Measurements from ENCODE around the gene DDX10. TPM values are rescaled to one million over a fixed set of nuclear protein-coding genes. Genes with fewer than 3 reads are reported as not detected.
A peak's percentile ranks its signal among the peaks of the same experiment; 100 is the strongest.

Gene DDX10
- total RNA-seq, 1 experiment from 2014 or later = 78.3 TPM

DNA sequence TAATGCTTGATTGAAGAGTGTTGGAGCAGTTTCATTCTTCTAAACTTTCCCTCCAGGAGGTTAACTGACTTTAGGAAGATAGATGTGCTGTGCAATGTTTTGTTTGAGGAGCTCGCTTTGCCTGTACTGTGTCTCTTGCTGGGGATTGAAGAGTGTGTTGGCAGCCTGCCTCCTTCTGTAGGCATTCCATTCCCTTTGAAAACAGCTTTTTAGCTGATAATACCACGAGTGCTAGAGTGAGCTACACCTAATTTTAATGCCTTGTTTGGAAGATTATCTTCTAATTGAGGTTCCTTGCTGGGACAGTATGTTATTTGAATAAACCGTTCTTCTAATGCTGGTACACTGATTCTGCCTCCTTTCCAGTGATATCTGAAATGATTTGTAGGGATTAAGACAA, 7.2 kb downstream of the DDX10 start:
- 0 out of 2 replicates have a peak, but pooled peaks cover 3% of the 10 kb centered on the region for H3K36me3 ChIP-seq (ENCODE audit: control insufficient read depth, insufficient read depth, low read length)
- BruUV-seq (replicated peaks) = no TSS peak

DNA sequence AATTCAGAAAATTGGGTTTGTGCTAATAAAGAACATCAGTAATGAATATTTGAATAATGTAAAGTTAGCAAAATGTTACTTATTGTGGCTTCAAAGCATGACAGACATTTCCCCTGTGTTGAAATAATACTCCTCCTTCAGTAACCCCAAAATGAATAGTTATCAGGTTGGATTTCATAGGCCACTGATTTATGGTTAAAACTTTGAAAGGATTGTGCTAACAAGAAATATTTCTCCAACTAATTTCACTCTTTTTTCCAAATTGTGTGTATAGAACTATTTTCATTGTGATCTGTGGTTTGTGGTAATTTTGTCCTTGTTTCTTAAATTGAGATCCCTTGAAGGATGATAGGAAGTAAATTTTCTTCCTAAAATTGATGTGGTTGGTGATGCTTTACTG, 7.9 kb downstream of the DDX10 start:
- ChIA-PET CTCF (interaction anchor here (1.0 kb wide), 1 partner anchor 555 kb away, joined by 3 read pairs; no protein-coding TSS in a partner anchor), POLR2A (no interaction called here)
- no peaks in the 10 kb centered on the region for H3K9me3 ChIP-seq
- no peak for DNase-seq
- H3K36me3 ChIP-seq (ENCODE audit: control insufficient read depth, insufficient read depth, low read length) = 0 out of 2 replicates have a peak, but pooled peaks cover 3% of the 10 kb centered on the region
- H3K4me3 ChIP-seq (ENCODE audit: low read depth, low read length) = no peak overlapping the region
- peaks cover 31% of the 10 kb centered on the region for H3K4me1 Mint-ChIP-seq (ENCODE audit: low read depth, unreplicated experiment)
- H3K27me3 ChIP-seq (replicated peaks; ENCODE audit: control insufficient read depth, insufficient read depth, low read length) = no peaks in the 10 kb centered on the region
- peaks cover 45% of the 10 kb centered on the region for H3K36me3 Mint-ChIP-seq (ENCODE audit: insufficient read depth, unreplicated experiment)
- no TSS peak for BruUV-seq (replicated peaks)
- H3K9me3 Mint-ChIP-seq (ENCODE audit: unreplicated experiment) = no peaks in the 10 kb centered on the region
- peaks cover 15% of the 10 kb centered on the region for H3K4me1 ChIP-seq
- no peaks in the 10 kb centered on the region for H3K27me3 Mint-ChIP-seq (ENCODE audit: insufficient read depth, unreplicated experiment)
- intact Hi-C loops (cut with micrococcal nuclease; ENCODE audit: unreplicated experiment) = no loop called here
- TF ChIP-seq, protein P1, sequence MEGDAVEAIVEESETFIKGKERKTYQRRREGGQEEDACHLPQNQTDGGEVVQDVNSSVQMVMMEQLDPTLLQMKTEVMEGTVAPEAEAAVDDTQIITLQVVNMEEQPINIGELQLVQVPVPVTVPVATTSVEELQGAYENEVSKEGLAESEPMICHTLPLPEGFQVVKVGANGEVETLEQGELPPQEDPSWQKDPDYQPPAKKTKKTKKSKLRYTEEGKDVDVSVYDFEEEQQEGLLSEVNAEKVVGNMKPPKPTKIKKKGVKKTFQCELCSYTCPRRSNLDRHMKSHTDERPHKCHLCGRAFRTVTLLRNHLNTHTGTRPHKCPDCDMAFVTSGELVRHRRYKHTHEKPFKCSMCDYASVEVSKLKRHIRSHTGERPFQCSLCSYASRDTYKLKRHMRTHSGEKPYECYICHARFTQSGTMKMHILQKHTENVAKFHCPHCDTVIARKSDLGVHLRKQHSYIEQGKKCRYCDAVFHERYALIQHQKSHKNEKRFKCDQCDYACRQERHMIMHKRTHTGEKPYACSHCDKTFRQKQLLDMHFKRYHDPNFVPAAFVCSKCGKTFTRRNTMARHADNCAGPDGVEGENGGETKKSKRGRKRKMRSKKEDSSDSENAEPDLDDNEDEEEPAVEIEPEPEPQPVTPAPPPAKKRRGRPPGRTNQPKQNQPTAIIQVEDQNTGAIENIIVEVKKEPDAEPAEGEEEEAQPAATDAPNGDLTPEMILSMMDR (IDR thresholded peaks at IDR 0.05; ENCODE audit: insufficient read depth in 1 of 2, low read depth in 1 of 2, low read length in 1 of 2, severe bottlenecking in 1 of 2, unreplicated experiment in 1 of 2) = no peak
- H3K4me3 Mint-ChIP-seq (ENCODE audit: unreplicated experiment) = no peak overlapping the region
- no peak overlapping the region for H3K27ac Mint-ChIP-seq (ENCODE audit: unreplicated experiment)

More for the DNA sequence above, 7.2 kb downstream of the DDX10 start:
- ChIA-PET POLR2A (no interaction called here), CTCF (interaction anchor here (1.0 kb wide), 1 partner anchor 554 kb away, joined by 3 read pairs; no protein-coding TSS in a partner anchor)
- Mint-ChIP-seq H3K36me3 (ENCODE audit: insufficient read depth, unreplicated experiment) (peaks cover 39% of the 10 kb centered on the region), H3K27ac (ENCODE audit: unreplicated experiment) (peak overlapping the region; percentile 31), H3K9me3 (ENCODE audit: unreplicated experiment) (no peaks in the 10 kb centered on the region), H3K4me3 (ENCODE audit: unreplicated experiment) (no peak overlapping the region), H3K4me1 (ENCODE audit: low read depth, unreplicated experiment) (peaks cover 36% of the 10 kb centered on the region), H3K27me3 (ENCODE audit: insufficient read depth, unreplicated experiment) (no peaks in the 10 kb centered on the region)
- TF ChIP-seq, protein P1 (IDR thresholded peaks at IDR 0.05; ENCODE audit: insufficient read depth in 1 of 2, low read depth in 1 of 2, low read length in 1 of 2, severe bottlenecking in 1 of 2, unreplicated experiment in 1 of 2) = no peak
- Histone ChIP-seq H3K27me3 (replicated peaks; ENCODE audit: control insufficient read depth, insufficient read depth, low read length) (no peaks in the 10 kb centered on the region), H3K4me3 (ENCODE audit: low read depth, low read length) (no peak overlapping the region), H3K9me3 (no peaks in the 10 kb centered on the region), H3K4me1 (peaks cover 17% of the 10 kb centered on the region)
- intact Hi-C loops (cut with micrococcal nuclease; ENCODE audit: unreplicated experiment) = no loop called here
- DNase-seq = no peak

DNA sequence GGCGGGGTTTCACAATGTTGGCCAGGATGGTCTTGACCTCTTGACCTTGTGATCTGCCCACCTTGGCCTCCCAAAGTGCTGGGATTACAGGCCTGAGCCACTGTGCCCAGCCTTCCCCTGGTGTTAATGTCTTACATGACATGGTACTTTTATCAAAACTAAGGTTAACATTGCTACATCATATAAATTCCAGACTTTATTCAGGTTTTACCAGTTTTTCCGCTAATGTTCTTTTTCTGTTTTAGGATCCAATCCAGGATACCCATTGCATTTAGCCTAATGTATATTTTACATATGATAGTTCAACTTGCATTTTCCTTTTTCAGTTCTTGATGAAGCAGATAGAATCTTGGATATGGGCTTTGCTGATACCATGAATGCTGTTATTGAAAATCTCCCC, 14.2 kb downstream of the DDX10 start:
- ChIA-PET CTCF (no interaction called here), POLR2A (no interaction called here)
- TF ChIP-seq, protein P1 (IDR thresholded peaks at IDR 0.05; ENCODE audit: insufficient read depth in 1 of 2, low read depth in 1 of 2, low read length in 1 of 2, severe bottlenecking in 1 of 2, unreplicated experiment in 1 of 2) = no peak
- Mint-ChIP-seq H3K9me3 (ENCODE audit: unreplicated experiment) (no peaks in the 10 kb centered on the region), H3K27ac (ENCODE audit: unreplicated experiment) (no peak overlapping the region), H3K4me1 (ENCODE audit: low read depth, unreplicated experiment) (peaks cover 26% of the 10 kb centered on the region), H3K27me3 (ENCODE audit: insufficient read depth, unreplicated experiment) (no peaks in the 10 kb centered on the region), H3K4me3 (ENCODE audit: unreplicated experiment) (no peak overlapping the region), H3K36me3 (ENCODE audit: insufficient read depth, unreplicated experiment) (peaks cover 84% of the 10 kb centered on the region)
- Histone ChIP-seq H3K27me3 (replicated peaks; ENCODE audit: control insufficient read depth, insufficient read depth, low read length) (no peaks in the 10 kb centered on the region), H3K9me3 (no peaks in the 10 kb centered on the region), H3K4me3 (ENCODE audit: low read depth, low read length) (no peak overlapping the region), H3K36me3 (ENCODE audit: control insufficient read depth, insufficient read depth, low read length) (0 out of 2 replicates have a peak, but pooled peaks cover 3% of the 10 kb centered on the region), H3K4me1 (peaks cover 33% of the 10 kb centered on the region)
- no TSS peak for BruUV-seq (replicated peaks)
- intact Hi-C loops (cut with micrococcal nuclease; ENCODE audit: unreplicated experiment) = no loop called here
- no peak for DNase-seq

Measured in Caco-2 (cell line).